Activated CD8-positive, alpha-beta T cell treated with anti-CD3 and anti-CD28 coated beads for 36 hours (primary cell): ENCODE measurements around the gene AADACL4. TPM values are rescaled to one million over a fixed set of nuclear protein-coding genes. Genes with fewer than 3 reads are reported as not detected.

Source experiments
- ATAC-seq: fragments of 200-7000 bp; cut with Tn5 transposase; one replicate; pipeline ENCODE4 v1.10.0; 2021; ENCODE audit warnings: mild to moderate bottlenecking, moderate library complexity
- CTCF ChIA-PET: fragments of 350-600 bp; sonication (Branson Sonifier 250); formaldehyde crosslinking; loops from one replicate; lab custom pipeline; 2021; ENCODE audit warnings: antibody characterized with exemption; lab: Charles Lee
- POLR2A ChIA-PET: fragments of 350-600 bp; sonication (Branson Sonifier 250); formaldehyde crosslinking; loops from one replicate; lab custom pipeline; 2021; ENCODE audit warnings: antibody characterized with exemption; lab: Charles Lee
- DNase-seq: peaks from one replicate; pipeline ENCODE4 v3.0.0-alpha.2; 2020
- H3K27ac Mint-ChIP-seq: one replicate; pipeline ENCODE4 v1.8.0; 2021; ENCODE audit warnings: mild to moderate bottlenecking, mixed read lengths
- H3K27me3 Mint-ChIP-seq: one replicate; pipeline ENCODE4 v1.8.0; 2021; ENCODE audit warnings: mixed read lengths
- H3K36me3 Mint-ChIP-seq: one replicate; pipeline ENCODE4 v1.8.0; 2021; ENCODE audit warnings: low read depth, mixed read lengths
- H3K4me1 Mint-ChIP-seq: one replicate; pipeline ENCODE4 v1.8.0; 2021; ENCODE audit warnings: low read depth, mixed read lengths
- H3K4me3 Mint-ChIP-seq: one replicate; pipeline ENCODE4 v1.8.0; 2021; ENCODE audit warnings: mild to moderate bottlenecking, moderate library complexity, mixed read lengths
- H3K9me3 Mint-ChIP-seq: one replicate; pipeline ENCODE4 v1.8.0; 2021; ENCODE audit warnings: mixed read lengths
- CTCF ChIP-seq: fragments of 200-600 bp; IDR thresholded peaks from one replicate; pipeline ENCODE4 v1.8.0; 2022; ENCODE audit warnings: antibody characterized with exemption, mild to moderate bottlenecking
- intact Hi-C: fragments of 100-400 bp; cut with micrococcal nuclease; formaldehyde crosslinking; loops from one replicate; pipeline ENCODE4 v1.10.0; 2022
- total RNA-seq, 2 experiments: library from RNA; stranded (reverse); gene quantifications; one replicate each; pipeline ENCODE4 v1.2.3, GENCODE V29; 2021

Gene AADACL4
- total RNA-seq, 2 experiments from 2014 or later, result not detected

GRCh38 chr1:12696658-12697057, 52.8 kb downstream of the AADACL4 start:
- no peaks in the 10 kb centered on the region for H3K9me3 Mint-ChIP-seq

GRCh38 chr1:12697397-12697796, 53.5 kb downstream of the AADACL4 start:
- DNase-seq (no peak), ATAC-seq (no peak)
- no peaks in the 10 kb centered on the region for H3K4me1 Mint-ChIP-seq
- ChIA-PET CTCF (no interaction called here), POLR2A (no interaction called here)
- no peak for TF ChIP-seq CTCF
- H3K4me3 Mint-ChIP-seq, result no peak overlapping the region
- no peaks in the 10 kb centered on the region for H3K9me3 Mint-ChIP-seq
- no peak overlapping the region for H3K27ac Mint-ChIP-seq
- peaks cover 13% of the 10 kb centered on the region for H3K27me3 Mint-ChIP-seq
- intact Hi-C loops, result no loop called here
- no peaks in the 10 kb centered on the region for H3K36me3 Mint-ChIP-seq

More at GRCh38 chr1:12696658-12697057, 52.8 kb downstream of the AADACL4 start:
- Mint-ChIP-seq H3K36me3 (no peaks in the 10 kb centered on the region), H3K27ac (no peak overlapping the region), H3K27me3 (peaks cover 13% of the 10 kb centered on the region), H3K4me1 (no peaks in the 10 kb centered on the region), H3K4me3 (no peak overlapping the region)
- TF ChIP-seq CTCF, result no peak
- POLR2A ChIA-PET, result no interaction called here
- no peak for DNase-seq
- ATAC-seq, result no peak
- intact Hi-C loops, result no loop called here
- CTCF ChIA-PET, result no interaction called here

- no peak for ATAC-seq
- peaks cover 8% of the 10 kb centered on the region for H3K27me3 Mint-ChIP-seq
- intact Hi-C loops, result no loop called here
- no peak for DNase-seq
- no peaks in the 10 kb centered on the region for H3K36me3 Mint-ChIP-seq
- CTCF ChIA-PET, result no interaction called here
- no peak overlapping the region for H3K27ac Mint-ChIP-seq
- no peak overlapping the region for H3K4me3 Mint-ChIP-seq
- peaks cover 11% of the 10 kb centered on the region for H3K9me3 Mint-ChIP-seq
- POLR2A ChIA-PET, result no interaction called here
- no peak for TF ChIP-seq CTCF
- no peaks in the 10 kb centered on the region for H3K4me1 Mint-ChIP-seq
Observed at GRCh38 chr1:12703821-12704451, 60.1 kb downstream of the AADACL4 start.

GRCh38 chr1:12706061-12706460, 62.2 kb downstream of the AADACL4 start:
- H3K27ac Mint-ChIP-seq, result no peak overlapping the region
- H3K36me3 Mint-ChIP-seq, result no peaks in the 10 kb centered on the region
- no peak for DNase-seq
- intact Hi-C loops, result no loop called here
- POLR2A ChIA-PET, result no interaction called here
- no peak for ATAC-seq
- CTCF ChIA-PET, result no interaction called here
- TF ChIP-seq CTCF, result no peak
- peaks cover 2% of the 10 kb centered on the region for H3K27me3 Mint-ChIP-seq
- no peaks in the 10 kb centered on the region for H3K4me1 Mint-ChIP-seq
- peaks cover 11% of the 10 kb centered on the region for H3K9me3 Mint-ChIP-seq
- no peak overlapping the region for H3K4me3 Mint-ChIP-seq

GRCh38 chr1:12708396-12709090, 64.7 kb downstream of the AADACL4 start:
- DNase-seq (no peak), ATAC-seq (no peak)
- TF ChIP-seq CTCF, result no peak
- peaks cover 5% of the 10 kb centered on the region for H3K9me3 Mint-ChIP-seq
- H3K27ac Mint-ChIP-seq, result no peak overlapping the region
- no peak overlapping the region for H3K4me3 Mint-ChIP-seq
- H3K36me3 Mint-ChIP-seq, result no peaks in the 10 kb centered on the region
- H3K4me1 Mint-ChIP-seq, result no peaks in the 10 kb centered on the region
- intact Hi-C loops, result no loop called here
- CTCF ChIA-PET, result no interaction called here
- peaks cover 5% of the 10 kb centered on the region for H3K27me3 Mint-ChIP-seq
- POLR2A ChIA-PET, result no interaction called here
